ENCODE data around the gene CTSF.
"Not testable (repeated sequence)": the region's sequence is repeated elsewhere in the genome, so short reads cannot be mapped to it uniquely, and the experiment has no call there.

CTSF gene

DNA sequence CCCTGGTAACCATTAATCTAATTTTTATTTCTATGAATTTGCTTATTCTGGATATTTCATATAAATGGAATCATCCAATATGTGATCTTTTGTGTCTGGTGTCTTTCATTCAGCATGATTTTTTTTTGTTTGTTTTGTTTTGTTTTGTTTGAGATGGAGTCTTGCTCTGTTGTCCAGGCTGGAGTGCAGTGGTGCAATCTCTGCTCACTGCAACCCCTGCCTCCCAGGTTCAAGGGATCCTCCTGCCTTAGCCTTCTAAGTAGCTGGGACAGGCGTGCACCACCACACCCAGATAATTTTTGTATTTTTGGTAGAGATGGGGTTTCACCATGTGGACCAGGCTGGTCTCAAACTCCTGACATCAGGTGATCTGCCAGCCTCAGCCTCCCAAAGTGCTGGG is 17.0 kb upstream of the CTSF start:
- H3K4me1 ChIP-seq (ENCODE audit: control insufficient read depth in 1 of 2, insufficient read depth in 2 of 2, low read length in 2 of 2); H3K27me3 ChIP-seq (ENCODE audit: low read depth, low read length); H3K9me3 ChIP-seq (ENCODE audit: control insufficient read depth in 1 of 2, low read length in 2 of 2): not testable (repeated sequence)

GRCh38 chr11:66582565-66583147 is 14.2 kb upstream of the CTSF start:
- not testable (repeated sequence) for H3K36me3 ChIP-seq (ENCODE audit: control insufficient read depth in 1 of 2, insufficient read depth in 2 of 2, low read length in 2 of 2); H3K27me3 ChIP-seq (ENCODE audit: low read depth, low read length); H3K4me3 ChIP-seq (ENCODE audit: low read depth in 1 of 2, low read length in 2 of 2); H3K4me1 ChIP-seq (ENCODE audit: control insufficient read depth in 1 of 2, insufficient read depth in 2 of 2, low read length in 2 of 2); H3K9me3 ChIP-seq (ENCODE audit: control insufficient read depth in 1 of 2, low read length in 2 of 2); H3K27ac ChIP-seq (ENCODE audit: low read length)

More for the DNA sequence above, 17.0 kb upstream of the CTSF start:
- not testable (repeated sequence) for H3K36me3 ChIP-seq (ENCODE audit: control insufficient read depth in 1 of 2, insufficient read depth in 2 of 2, low read length in 2 of 2); H3K27ac ChIP-seq (ENCODE audit: low read length); H3K4me3 ChIP-seq (ENCODE audit: low read depth in 1 of 2, low read length in 2 of 2)

GRCh38 chr11:66581261-66581660 is 12.9 kb upstream of the CTSF start:
- H3K27me3 ChIP-seq (ENCODE audit: low read depth, low read length): no peaks in the 10 kb centered on the region
- no peaks in the 10 kb centered on the region for H3K36me3 ChIP-seq (ENCODE audit: control insufficient read depth in 1 of 2, insufficient read depth in 2 of 2, low read length in 2 of 2)
- no peak overlapping the region for H3K4me3 ChIP-seq (ENCODE audit: low read depth in 1 of 2, low read length in 2 of 2)
- H3K27ac ChIP-seq (ENCODE audit: low read length): no peak overlapping the region
- H3K9me3 ChIP-seq (ENCODE audit: control insufficient read depth in 1 of 2, low read length in 2 of 2): no peaks in the 10 kb centered on the region
- peaks cover 0 to 8% of the 10 kb centered on the region in 2 donors for H3K4me1 ChIP-seq (ENCODE audit: control insufficient read depth in 1 of 2, insufficient read depth in 2 of 2, low read length in 2 of 2)

GRCh38 chr11:66580803-66581202 is 12.4 kb upstream of the CTSF start:
- Histone ChIP-seq H3K4me1 (ENCODE audit: control insufficient read depth in 1 of 2, insufficient read depth in 2 of 2, low read length in 2 of 2) (peaks cover 0 to 8% of the 10 kb centered on the region in 2 donors), H3K27me3 (ENCODE audit: low read depth, low read length) (no peaks in the 10 kb centered on the region), H3K27ac (ENCODE audit: low read length) (no peak overlapping the region), H3K4me3 (ENCODE audit: low read depth in 1 of 2, low read length in 2 of 2) (no peak overlapping the region), H3K36me3 (ENCODE audit: control insufficient read depth in 1 of 2, insufficient read depth in 2 of 2, low read length in 2 of 2) (no peaks in the 10 kb centered on the region), H3K9me3 (ENCODE audit: control insufficient read depth in 1 of 2, low read length in 2 of 2) (no peaks in the 10 kb centered on the region)

DNA sequence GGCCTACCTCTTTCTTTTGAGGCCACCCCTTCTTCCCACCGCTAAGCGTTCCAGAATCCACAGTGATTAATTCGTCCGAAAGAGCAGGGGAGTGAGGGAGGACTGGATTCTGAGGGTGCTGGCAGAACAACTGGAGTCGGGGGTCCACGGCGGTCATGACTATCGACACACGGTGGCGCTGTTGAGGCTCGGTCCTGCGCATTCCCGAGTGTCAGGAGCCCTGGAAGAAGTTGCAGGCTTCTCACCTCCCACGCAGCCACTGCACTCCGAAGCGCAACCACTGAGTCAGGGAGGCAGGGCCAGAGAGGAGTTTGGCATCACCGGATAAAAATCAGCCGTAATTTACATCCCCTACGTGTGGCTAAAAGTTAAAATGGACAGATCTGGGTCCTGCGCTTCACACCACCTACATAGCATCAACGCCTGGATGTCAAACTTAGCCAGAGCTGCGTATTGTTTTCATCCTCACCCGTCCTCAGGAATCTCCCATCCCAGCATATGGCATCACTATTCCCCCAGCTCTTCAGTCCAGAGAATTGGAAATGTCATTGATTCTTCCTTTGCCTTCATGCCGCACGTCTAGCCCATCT is 10.7 kb upstream of the CTSF start:
- H3K4me1 ChIP-seq (ENCODE audit: control insufficient read depth in 1 of 2, insufficient read depth in 2 of 2, low read length in 2 of 2): peaks cover 0 to 8% of the 10 kb centered on the region in 2 donors
- no peak overlapping the region for H3K27ac ChIP-seq (ENCODE audit: low read length)
- H3K9me3 ChIP-seq (ENCODE audit: control insufficient read depth in 1 of 2, low read length in 2 of 2): no peaks in the 10 kb centered on the region
- H3K36me3 ChIP-seq (ENCODE audit: control insufficient read depth in 1 of 2, insufficient read depth in 2 of 2, low read length in 2 of 2): no peaks in the 10 kb centered on the region
- H3K27me3 ChIP-seq (ENCODE audit: low read depth, low read length): no peaks in the 10 kb centered on the region
- no peak overlapping the region for H3K4me3 ChIP-seq (ENCODE audit: low read depth in 1 of 2, low read length in 2 of 2)

GRCh38 chr11:66570850-66571180 is 2.4 kb upstream of the CTSF start:
- Histone ChIP-seq H3K4me3 (ENCODE audit: low read depth in 1 of 2, low read length in 2 of 2) (no peak overlapping the region), H3K27me3 (ENCODE audit: low read depth, low read length) (no peaks in the 10 kb centered on the region), H3K4me1 (ENCODE audit: control insufficient read depth in 1 of 2, insufficient read depth in 2 of 2, low read length in 2 of 2) (peaks cover 0 to 6% of the 10 kb centered on the region in 2 donors), H3K9me3 (ENCODE audit: control insufficient read depth in 1 of 2, low read length in 2 of 2) (no peaks in the 10 kb centered on the region), H3K27ac (ENCODE audit: low read length) (no peak overlapping the region), H3K36me3 (ENCODE audit: control insufficient read depth in 1 of 2, insufficient read depth in 2 of 2, low read length in 2 of 2) (peaks cover 0 to 4% of the 10 kb centered on the region in 2 donors)

DNA sequence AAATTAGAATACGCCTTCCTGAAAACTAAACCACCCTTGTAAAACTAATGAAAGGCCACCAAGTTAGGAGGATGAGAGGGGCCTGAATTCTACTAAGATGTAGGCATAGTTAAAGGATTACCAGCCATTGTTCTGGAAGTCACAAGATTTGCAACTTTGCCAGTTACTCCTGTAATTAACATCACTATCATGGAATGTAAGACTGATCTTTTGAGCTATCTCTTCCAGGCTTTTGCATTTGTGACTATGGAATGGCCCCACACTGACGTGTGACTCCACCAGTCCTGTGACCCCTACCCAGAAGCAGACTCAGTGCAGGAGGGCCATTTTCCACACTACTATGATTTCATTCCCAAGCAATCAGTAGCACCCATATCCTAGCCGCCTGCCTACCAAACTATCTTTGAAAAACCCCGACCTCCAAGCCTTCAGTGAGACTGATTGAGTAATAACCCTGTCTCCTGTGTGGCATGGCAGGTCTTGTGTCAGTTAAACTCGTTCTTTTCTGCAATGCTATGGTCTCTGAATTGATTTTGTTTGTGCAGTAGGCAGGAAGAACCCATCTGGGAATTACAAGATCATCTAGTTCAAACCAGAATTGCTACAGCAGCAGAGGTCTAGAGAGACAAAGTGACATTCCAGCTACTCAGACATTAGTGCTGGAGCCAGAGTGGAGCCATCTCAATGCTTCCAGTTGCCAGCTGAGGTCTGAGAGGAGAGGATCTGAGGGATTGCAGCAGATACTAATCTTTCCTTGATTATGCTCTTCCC is 1.9 kb upstream of the CTSF start:
- H3K4me3 ChIP-seq (ENCODE audit: low read depth in 1 of 2, low read length in 2 of 2): no peak overlapping the region
- peaks cover 0 to 6% of the 10 kb centered on the region in 2 donors for H3K4me1 ChIP-seq (ENCODE audit: control insufficient read depth in 1 of 2, insufficient read depth in 2 of 2, low read length in 2 of 2)
- H3K27me3 ChIP-seq (ENCODE audit: low read depth, low read length): no peaks in the 10 kb centered on the region
- H3K36me3 ChIP-seq (ENCODE audit: control insufficient read depth in 1 of 2, insufficient read depth in 2 of 2, low read length in 2 of 2): peaks cover 0 to 9% of the 10 kb centered on the region in 2 donors
- H3K9me3 ChIP-seq (ENCODE audit: control insufficient read depth in 1 of 2, low read length in 2 of 2): no peaks in the 10 kb centered on the region
- no peak overlapping the region for H3K27ac ChIP-seq (ENCODE audit: low read length)

DNA sequence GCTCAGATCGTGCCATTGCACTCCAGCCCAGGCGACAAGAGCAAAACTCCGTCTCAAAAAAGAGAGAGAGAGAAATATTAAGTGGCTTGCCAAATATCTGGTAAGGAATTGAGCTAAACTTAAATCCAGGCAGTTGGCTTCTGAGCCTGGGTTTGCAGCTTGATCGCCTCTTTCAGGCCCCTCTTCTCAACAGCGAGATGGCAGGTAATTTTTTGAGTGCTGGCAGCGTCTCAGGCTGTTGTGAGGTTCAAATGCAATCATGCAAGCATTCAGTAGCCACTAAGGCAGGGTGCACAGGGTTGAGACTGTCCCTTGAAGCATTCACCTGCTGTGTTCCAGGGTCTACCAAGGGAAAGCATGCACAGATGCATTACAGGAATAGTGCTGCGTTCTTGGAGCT is 670 bp upstream of the CTSF start:
- H3K27ac ChIP-seq (ENCODE audit: low read length): no peak overlapping the region
- no peaks in the 10 kb centered on the region for H3K27me3 ChIP-seq (ENCODE audit: low read depth, low read length)
- peaks cover 0 to 6% of the 10 kb centered on the region in 2 donors for H3K4me1 ChIP-seq (ENCODE audit: control insufficient read depth in 1 of 2, insufficient read depth in 2 of 2, low read length in 2 of 2)
- H3K9me3 ChIP-seq (ENCODE audit: control insufficient read depth in 1 of 2, low read length in 2 of 2): no peaks in the 10 kb centered on the region
- no peak overlapping the region for H3K4me3 ChIP-seq (ENCODE audit: low read depth in 1 of 2, low read length in 2 of 2)
- H3K36me3 ChIP-seq (ENCODE audit: control insufficient read depth in 1 of 2, insufficient read depth in 2 of 2, low read length in 2 of 2): peaks cover 0 to 20% of the 10 kb centered on the region in 2 donors

- Histone ChIP-seq H3K27ac (ENCODE audit: low read length) (no peak overlapping the region), H3K9me3 (ENCODE audit: control insufficient read depth in 1 of 2, low read length in 2 of 2) (no peaks in the 10 kb centered on the region), H3K4me1 (ENCODE audit: control insufficient read depth in 1 of 2, insufficient read depth in 2 of 2, low read length in 2 of 2) (peaks cover 0 to 6% of the 10 kb centered on the region in 2 donors), H3K4me3 (ENCODE audit: low read depth in 1 of 2, low read length in 2 of 2) (peak overlapping the region in 1 of 2 donors; percentile 75), H3K27me3 (ENCODE audit: low read depth, low read length) (no peaks in the 10 kb centered on the region), H3K36me3 (ENCODE audit: control insufficient read depth in 1 of 2, insufficient read depth in 2 of 2, low read length in 2 of 2) (peaks cover 0 to 27% of the 10 kb centered on the region in 2 donors)
Observed at GRCh38 chr11:66567787-66568123, 651 bp downstream of the CTSF start.

DNA sequence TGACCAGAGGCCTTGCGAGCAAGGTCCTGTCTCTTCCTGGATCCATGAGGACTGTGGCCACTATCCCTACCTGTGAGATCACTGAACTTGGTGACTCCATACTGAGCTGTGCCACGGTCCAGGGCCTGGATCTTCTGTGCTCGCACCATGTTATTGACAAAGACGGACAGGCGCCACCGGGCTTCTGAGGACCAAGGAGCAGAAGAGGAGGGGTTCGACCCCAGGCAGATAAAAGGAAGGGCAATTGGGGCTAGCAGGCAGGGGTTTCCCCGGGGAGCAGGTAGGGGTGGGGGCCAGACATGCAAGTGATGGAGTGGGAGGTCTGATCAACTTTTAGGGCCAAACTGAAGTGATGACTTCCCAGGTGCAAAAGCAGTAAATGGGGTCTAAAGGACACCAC is 2.2 kb downstream of the CTSF start:
- Histone ChIP-seq H3K4me1 (ENCODE audit: control insufficient read depth in 1 of 2, insufficient read depth in 2 of 2, low read length in 2 of 2) (peaks cover 0 to 6% of the 10 kb centered on the region in 2 donors), H3K27ac (ENCODE audit: low read length) (no peak overlapping the region), H3K4me3 (ENCODE audit: low read depth in 1 of 2, low read length in 2 of 2) (no peak overlapping the region), H3K27me3 (ENCODE audit: low read depth, low read length) (no peaks in the 10 kb centered on the region), H3K9me3 (ENCODE audit: control insufficient read depth in 1 of 2, low read length in 2 of 2) (no peaks in the 10 kb centered on the region), H3K36me3 (ENCODE audit: control insufficient read depth in 1 of 2, insufficient read depth in 2 of 2, low read length in 2 of 2) (peaks cover 4 to 27% of the 10 kb centered on the region in 2 donors)

DNA sequence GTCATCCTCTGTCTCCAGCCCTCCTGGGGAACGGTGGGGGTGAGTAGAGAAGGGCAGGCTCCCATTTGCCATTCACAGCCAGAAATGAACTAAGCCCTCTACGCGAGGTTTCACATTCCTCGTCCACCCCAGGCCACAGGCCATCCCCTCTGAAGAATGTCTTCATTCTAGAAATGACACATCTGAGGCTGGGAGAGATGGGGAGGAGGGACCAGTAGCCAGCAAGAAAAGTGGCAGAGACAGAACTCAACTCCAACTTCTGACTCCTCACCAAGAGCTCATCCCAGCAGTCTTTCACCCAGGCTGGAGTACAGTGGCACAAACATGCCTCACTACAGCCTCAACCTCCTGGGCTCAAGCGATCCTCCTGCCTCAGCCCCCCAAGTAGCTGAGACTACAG is 3.4 kb downstream of the CTSF start:
- Histone ChIP-seq H3K27ac (ENCODE audit: low read length) (no peak overlapping the region), H3K4me3 (ENCODE audit: low read depth in 1 of 2, low read length in 2 of 2) (no peak overlapping the region), H3K4me1 (ENCODE audit: control insufficient read depth in 1 of 2, insufficient read depth in 2 of 2, low read length in 2 of 2) (peaks cover 0 to 6% of the 10 kb centered on the region in 2 donors), H3K9me3 (ENCODE audit: control insufficient read depth in 1 of 2, low read length in 2 of 2) (no peaks in the 10 kb centered on the region), H3K27me3 (ENCODE audit: low read depth, low read length) (no peaks in the 10 kb centered on the region), H3K36me3 (ENCODE audit: control insufficient read depth in 1 of 2, insufficient read depth in 2 of 2, low read length in 2 of 2) (peaks cover 4 to 27% of the 10 kb centered on the region in 2 donors)
